CD4-positive, alpha-beta T cell (primary cell): ENCODE measurements around the gene RBM20. TPM values are rescaled to one million over a fixed set of nuclear protein-coding genes. Genes with fewer than 3 reads are reported as not detected.

Experiments used
- ATAC-seq: fragments of 200-7000 bp; cut with Tn5 transposase; one replicate; pipeline ENCODE4 v1.10.0; 2022; ENCODE audit warnings: mild to moderate bottlenecking; ENCODE audit not compliant: poor library complexity
- CTCF ChIA-PET: fragments of 350-600 bp; sonication (Branson Sonifier 250); formaldehyde crosslinking; loops from one replicate; lab custom pipeline; 2021; ENCODE audit warnings: antibody characterized with exemption, inconsistent platforms; lab: Charles Lee
- POLR2A ChIA-PET: fragments of 350-600 bp; sonication (Branson Sonifier 250); formaldehyde crosslinking; loops from one replicate; lab custom pipeline; 2021; ENCODE audit warnings: antibody characterized with exemption, inconsistent platforms; lab: Charles Lee
- DNase-seq, 14 experiments: peaks; one replicate each; pipeline ENCODE4 v3.0.0-alpha.2; 2013 to 2020; ENCODE audit warnings: mixed read lengths in 2 of 14
- H3K27ac ChIP-seq, 2 donors: one replicate each; pipeline versions ENCODE4 v1.5.1 to v1.7.0; 2013; ENCODE audit warnings: low read length in 2 of 2, low read depth in 1 of 2, mild to moderate bottlenecking in 1 of 2
- H3K27me3 ChIP-seq, 2 experiments: 1 replicate in 1 of 2; 2 replicates in 1 of 2; pipeline versions ENCODE4 v1.6.1 to v1.7.0; 2013; ENCODE audit warnings: low read length in 2 of 2, control low read depth in 1 of 2, mild to moderate bottlenecking in 1 of 2, moderate library complexity in 1 of 2; ENCODE audit not compliant: insufficient read depth in 2 of 2, control insufficient read depth in 1 of 2
- H3K36me3 ChIP-seq: one replicate; pipeline ENCODE4 v1.6.1; 2013; ENCODE audit warnings: low read length, control low read depth; ENCODE audit not compliant: insufficient read depth
- H3K4me1 ChIP-seq: one replicate; pipeline ENCODE4 v1.6.1; 2013; ENCODE audit warnings: low read length, control low read depth; ENCODE audit not compliant: insufficient read depth
- H3K4me3 ChIP-seq: one replicate; pipeline ENCODE4 v1.5.1; 2013; ENCODE audit warnings: mild to moderate bottlenecking, low read length, moderate library complexity
- H3K9me3 ChIP-seq, 2 experiments: 1 replicate in 1 of 2; 2 replicates in 1 of 2; pipeline versions ENCODE4 v1.6.1 to v1.7.0; 2013; ENCODE audit warnings: low read length in 2 of 2, mild to moderate bottlenecking in 2 of 2, control low read depth in 1 of 2, moderate library complexity in 1 of 2; ENCODE audit not compliant: control insufficient read depth in 1 of 2, insufficient read depth in 1 of 2
- H3K27ac Mint-ChIP-seq: one replicate; pipeline ENCODE4 v1.8.0; 2020; ENCODE audit warnings: mixed read lengths
- H3K27me3 Mint-ChIP-seq: one replicate; pipeline ENCODE4 v1.8.0; 2021; ENCODE audit warnings: mixed read lengths
- H3K36me3 Mint-ChIP-seq: one replicate; pipeline ENCODE4 v1.8.0; 2021; ENCODE audit warnings: low read depth, mixed read lengths
- H3K4me1 Mint-ChIP-seq: one replicate; pipeline ENCODE4 v1.8.0; 2021; ENCODE audit warnings: low read depth, mixed read lengths
- H3K4me3 Mint-ChIP-seq: one replicate; pipeline ENCODE4 v1.8.0; 2020; ENCODE audit warnings: mild to moderate bottlenecking, mixed read lengths
- H3K9me3 Mint-ChIP-seq: one replicate; pipeline ENCODE4 v1.8.0; 2020; ENCODE audit warnings: mixed read lengths
- intact Hi-C, 2 experiments: fragments of 100-400 bp; cut with DNase I in 1 of 2; cut with micrococcal nuclease in 1 of 2; formaldehyde crosslinking; loops; one replicate each; pipeline versions ENCODE4 v1.15.1 to v1.9.0; 2023 to 2025; cut with DNase I, micrococcal nuclease
- total RNA-seq, 174 experiments: library from RNA in 2 of 174; stranded (reverse) in 2 of 174; gene quantifications; one replicate each; pipeline ENCODE4 v1.2.3 and lab custom pipeline; 2021 to 2026
- TF ChIP-seq, protein P1 (sequence below): fragments of 200-600 bp; IDR thresholded peaks from one replicate; pipeline ENCODE4 v1.8.0; 2022; ENCODE audit warnings: antibody characterized with exemption, mild to moderate bottlenecking

RBM20 gene
- total RNA-seq, 2 experiments from 2014 or later = 0.91 to 1.1 TPM

DNA sequence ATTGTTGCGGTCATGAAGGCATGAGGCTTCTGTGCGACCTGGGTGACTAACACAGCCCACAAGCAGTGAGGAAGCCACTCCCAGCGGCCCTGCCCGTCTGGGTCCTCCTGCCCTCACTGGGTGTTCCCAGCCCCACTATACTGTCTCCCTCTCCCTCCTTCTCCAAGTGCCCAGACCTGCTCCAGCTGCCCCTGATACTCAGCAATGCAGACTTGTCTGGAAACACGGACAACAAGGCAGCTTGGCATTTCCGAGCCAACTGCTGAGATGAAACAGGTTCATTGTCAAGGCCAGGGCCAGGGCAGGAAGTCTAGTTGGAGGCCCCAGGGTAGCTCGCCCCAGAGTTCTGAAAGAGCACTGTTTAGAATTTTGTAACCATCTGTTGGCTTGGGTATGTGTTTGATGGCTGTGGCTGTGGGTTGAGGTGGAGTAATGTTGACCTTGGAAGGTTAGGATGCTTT is 95.7 kb downstream of the RBM20 start:
- TF ChIP-seq, protein P1, sequence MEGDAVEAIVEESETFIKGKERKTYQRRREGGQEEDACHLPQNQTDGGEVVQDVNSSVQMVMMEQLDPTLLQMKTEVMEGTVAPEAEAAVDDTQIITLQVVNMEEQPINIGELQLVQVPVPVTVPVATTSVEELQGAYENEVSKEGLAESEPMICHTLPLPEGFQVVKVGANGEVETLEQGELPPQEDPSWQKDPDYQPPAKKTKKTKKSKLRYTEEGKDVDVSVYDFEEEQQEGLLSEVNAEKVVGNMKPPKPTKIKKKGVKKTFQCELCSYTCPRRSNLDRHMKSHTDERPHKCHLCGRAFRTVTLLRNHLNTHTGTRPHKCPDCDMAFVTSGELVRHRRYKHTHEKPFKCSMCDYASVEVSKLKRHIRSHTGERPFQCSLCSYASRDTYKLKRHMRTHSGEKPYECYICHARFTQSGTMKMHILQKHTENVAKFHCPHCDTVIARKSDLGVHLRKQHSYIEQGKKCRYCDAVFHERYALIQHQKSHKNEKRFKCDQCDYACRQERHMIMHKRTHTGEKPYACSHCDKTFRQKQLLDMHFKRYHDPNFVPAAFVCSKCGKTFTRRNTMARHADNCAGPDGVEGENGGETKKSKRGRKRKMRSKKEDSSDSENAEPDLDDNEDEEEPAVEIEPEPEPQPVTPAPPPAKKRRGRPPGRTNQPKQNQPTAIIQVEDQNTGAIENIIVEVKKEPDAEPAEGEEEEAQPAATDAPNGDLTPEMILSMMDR = no peak
- H3K27me3 ChIP-seq = no peaks in the 10 kb centered on the region
- Mint-ChIP-seq H3K27me3 (peaks cover 6% of the 10 kb centered on the region), H3K36me3 (no peaks in the 10 kb centered on the region), H3K27ac (peak overlapping the region; percentile 8), H3K9me3 (no peaks in the 10 kb centered on the region), H3K4me1 (peaks cover 59% of the 10 kb centered on the region), H3K4me3 (peak overlapping the region; percentile 5)
- H3K27ac ChIP-seq = no peak overlapping the region
- ATAC-seq = no peak
- POLR2A ChIA-PET = no interaction called here
- intact Hi-C loops = loop anchor here (5.0 to 10.0 kb wide), 7 partner anchors 125 to 855 kb away; no protein-coding TSS in a partner anchor
- no peak overlapping the region for H3K4me3 ChIP-seq
- H3K4me1 ChIP-seq = peaks cover 36% of the 10 kb centered on the region
- H3K9me3 ChIP-seq = no peaks in the 10 kb centered on the region
- peak in 2 of 14 experiments; percentile 28 to 39 for DNase-seq
- CTCF ChIA-PET = no interaction called here
- H3K36me3 ChIP-seq = no peaks in the 10 kb centered on the region

DNA sequence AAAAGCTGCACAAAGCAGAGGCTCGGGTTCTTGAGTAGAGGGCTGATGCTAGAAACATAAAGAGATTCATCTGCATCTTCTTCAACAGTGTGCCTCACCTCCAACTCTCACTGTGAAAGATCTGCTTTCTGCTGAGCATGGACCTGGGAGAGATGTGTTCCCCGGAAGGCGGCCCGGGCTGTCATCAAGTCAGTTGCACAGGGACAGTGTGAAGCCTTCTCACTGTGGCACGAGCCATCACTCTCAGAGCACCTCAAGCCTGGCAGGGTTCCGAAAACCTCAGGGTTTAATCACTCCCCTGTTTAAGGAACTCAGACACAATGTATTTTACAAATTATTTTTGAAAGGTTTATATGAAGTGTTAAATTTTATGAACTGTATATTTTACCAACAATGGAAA is 98.7 kb downstream of the RBM20 start:
- Mint-ChIP-seq H3K4me3 (peak overlapping the region; percentile 66), H3K4me1 (peaks cover 80% of the 10 kb centered on the region), H3K9me3 (no peaks in the 10 kb centered on the region), H3K36me3 (no peaks in the 10 kb centered on the region), H3K27ac (peak overlapping the region; percentile 73), H3K27me3 (no peaks in the 10 kb centered on the region)
- no peaks in the 10 kb centered on the region for H3K36me3 ChIP-seq
- DNase-seq (no peak), ATAC-seq (no peak)
- TF ChIP-seq, protein P1 = no peak
- peaks cover 43% of the 10 kb centered on the region for H3K4me1 ChIP-seq
- intact Hi-C loops = loop anchor here (5.0 to 10.0 kb wide), 7 partner anchors 128 to 852 kb away; no protein-coding TSS in a partner anchor
- ChIA-PET CTCF (interaction anchor here (0.5 to 1.4 kb wide), 2 partner anchors 144 to 174 kb away, joined by 3 read pairs; no protein-coding TSS in a partner anchor), POLR2A (interaction anchor here (1.8 kb wide), 1 partner anchor 176 kb away, joined by 5 read pairs; the partner anchor contains the start of gene BBIP1)
- H3K27me3 ChIP-seq = no peaks in the 10 kb centered on the region
- H3K27ac ChIP-seq = no peak overlapping the region
- H3K4me3 ChIP-seq = no peak overlapping the region
- no peaks in the 10 kb centered on the region for H3K9me3 ChIP-seq

DNA sequence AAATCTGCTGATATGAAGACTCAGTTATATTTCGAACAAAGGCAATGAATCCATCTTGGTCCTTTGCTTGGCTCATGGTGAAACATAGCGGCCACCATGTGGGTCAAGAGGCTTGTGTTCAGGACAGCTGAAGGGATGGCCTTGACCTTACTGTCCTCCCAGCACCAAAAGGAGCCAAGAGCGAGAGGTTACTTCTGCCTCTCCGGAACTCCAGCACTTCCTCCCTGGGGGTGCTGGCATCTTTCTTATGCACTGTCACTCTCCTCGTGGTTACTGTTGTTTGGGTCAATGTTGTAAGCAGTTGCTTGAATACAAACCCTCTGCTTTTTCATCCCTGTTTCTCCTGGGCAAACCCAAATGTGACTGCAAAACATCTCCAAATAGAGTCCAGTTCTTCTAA is 100.6 kb downstream of the RBM20 start:
- Mint-ChIP-seq H3K9me3 (peaks cover 8% of the 10 kb centered on the region), H3K36me3 (no peaks in the 10 kb centered on the region), H3K4me3 (no peak overlapping the region), H3K27me3 (no peaks in the 10 kb centered on the region), H3K4me1 (peaks cover 86% of the 10 kb centered on the region), H3K27ac (peak overlapping the region; percentile 79)
- CTCF ChIA-PET = no interaction called here
- Histone ChIP-seq H3K4me1 (peaks cover 44% of the 10 kb centered on the region), H3K27ac (no peak overlapping the region), H3K36me3 (no peaks in the 10 kb centered on the region), H3K9me3 (no peaks in the 10 kb centered on the region), H3K4me3 (no peak overlapping the region), H3K27me3 (no peaks in the 10 kb centered on the region)
- DNase-seq (no peak), ATAC-seq (no peak)
- TF ChIP-seq, protein P1 = no peak
- intact Hi-C loops = loop anchor here (2.0 to 10.0 kb wide), 9 partner anchors 128 to 850 kb away; partner anchors contain the start of gene PDCD4 (in 1 of the 2)
- POLR2A ChIA-PET = no interaction called here
